GM12875 (cell line): Measurements from ENCODE around the gene MYO1D.
"Not testable (repeated sequence)": the region's sequence is repeated elsewhere in the genome, so short reads cannot be mapped to it uniquely, and the experiment has no call there.

Source experiments
- H3K4me3 ChIP-seq: one replicate; pipeline ENCODE4 v1.5.1; 2011; ENCODE audit warnings: low read depth, low read length, control low read depth
- TF ChIP-seq, protein P1 (sequence below): IDR thresholded peaks from 2 replicates; pipeline ENCODE4 v1.5.1; 2011; ENCODE audit warnings: low read depth, mild to moderate bottlenecking, control low read depth, inconsistent platforms, low read length, moderate library complexity, borderline replicate concordance; ENCODE audit not compliant: insufficient read depth

MYO1D gene

DNA sequence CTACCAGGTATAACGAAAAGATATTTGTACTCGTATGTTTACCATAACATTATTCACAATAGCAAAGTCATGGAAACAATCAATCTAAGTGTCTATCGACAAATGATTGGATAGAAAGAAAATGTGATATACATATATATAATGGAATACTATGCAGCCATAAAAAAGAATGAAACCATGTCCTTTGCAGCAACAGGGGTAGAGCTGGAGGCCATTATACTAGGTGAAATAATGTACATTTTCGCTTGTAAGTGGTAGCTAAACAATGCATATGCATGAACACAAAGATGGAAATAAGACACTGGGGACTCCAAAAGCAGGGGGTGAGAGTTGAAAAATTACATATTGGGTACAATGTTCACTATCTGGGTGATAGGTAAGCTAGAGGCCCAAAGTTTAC, 124.0 kb downstream of the MYO1D start:
- H3K4me3 ChIP-seq: no peak overlapping the region
- TF ChIP-seq, protein P1, sequence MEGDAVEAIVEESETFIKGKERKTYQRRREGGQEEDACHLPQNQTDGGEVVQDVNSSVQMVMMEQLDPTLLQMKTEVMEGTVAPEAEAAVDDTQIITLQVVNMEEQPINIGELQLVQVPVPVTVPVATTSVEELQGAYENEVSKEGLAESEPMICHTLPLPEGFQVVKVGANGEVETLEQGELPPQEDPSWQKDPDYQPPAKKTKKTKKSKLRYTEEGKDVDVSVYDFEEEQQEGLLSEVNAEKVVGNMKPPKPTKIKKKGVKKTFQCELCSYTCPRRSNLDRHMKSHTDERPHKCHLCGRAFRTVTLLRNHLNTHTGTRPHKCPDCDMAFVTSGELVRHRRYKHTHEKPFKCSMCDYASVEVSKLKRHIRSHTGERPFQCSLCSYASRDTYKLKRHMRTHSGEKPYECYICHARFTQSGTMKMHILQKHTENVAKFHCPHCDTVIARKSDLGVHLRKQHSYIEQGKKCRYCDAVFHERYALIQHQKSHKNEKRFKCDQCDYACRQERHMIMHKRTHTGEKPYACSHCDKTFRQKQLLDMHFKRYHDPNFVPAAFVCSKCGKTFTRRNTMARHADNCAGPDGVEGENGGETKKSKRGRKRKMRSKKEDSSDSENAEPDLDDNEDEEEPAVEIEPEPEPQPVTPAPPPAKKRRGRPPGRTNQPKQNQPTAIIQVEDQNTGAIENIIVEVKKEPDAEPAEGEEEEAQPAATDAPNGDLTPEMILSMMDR: no peak

DNA sequence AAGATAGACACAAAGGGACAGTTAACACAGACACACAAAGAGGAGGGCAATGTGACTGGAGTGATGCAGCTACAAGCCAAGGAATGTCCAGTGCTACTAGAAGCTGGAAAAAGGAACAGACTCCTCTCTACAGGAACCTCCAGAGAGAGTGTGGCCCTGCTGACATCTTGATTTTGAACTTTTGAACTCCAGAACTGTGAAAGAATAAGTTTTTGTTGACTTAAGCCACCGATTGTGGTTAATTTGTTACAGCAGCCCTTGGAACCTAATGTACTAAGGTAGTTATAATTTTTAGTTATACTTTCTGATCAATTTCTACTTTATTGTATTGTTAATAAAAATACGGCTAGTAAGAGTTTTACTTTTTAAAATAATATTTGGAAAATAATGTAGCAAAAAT, 129.1 kb downstream of the MYO1D start:
- TF ChIP-seq, protein P1: no peak
- H3K4me3 ChIP-seq: no peak overlapping the region

DNA sequence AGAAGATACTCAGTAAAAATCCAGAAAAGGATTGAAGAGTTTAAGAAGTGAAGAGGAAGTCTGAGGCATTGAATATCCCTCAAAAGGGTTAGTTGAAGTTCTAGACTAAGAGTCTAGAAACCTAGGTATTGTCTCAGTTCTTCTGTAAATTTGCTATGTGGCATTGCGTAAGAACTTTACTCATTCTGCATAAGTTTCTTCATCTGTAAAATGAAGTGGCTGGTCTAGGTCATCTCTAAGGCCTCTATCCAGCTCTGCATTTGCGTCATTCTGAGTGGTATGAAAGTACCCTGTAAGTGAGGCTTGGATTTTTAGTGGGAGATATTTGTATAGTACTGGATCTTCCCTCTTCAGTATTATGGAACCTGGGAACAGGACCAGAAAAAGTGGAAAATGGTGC, 130.2 kb downstream of the MYO1D start:
- TF ChIP-seq, protein P1: no peak
- H3K4me3 ChIP-seq: no peak overlapping the region

DNA sequence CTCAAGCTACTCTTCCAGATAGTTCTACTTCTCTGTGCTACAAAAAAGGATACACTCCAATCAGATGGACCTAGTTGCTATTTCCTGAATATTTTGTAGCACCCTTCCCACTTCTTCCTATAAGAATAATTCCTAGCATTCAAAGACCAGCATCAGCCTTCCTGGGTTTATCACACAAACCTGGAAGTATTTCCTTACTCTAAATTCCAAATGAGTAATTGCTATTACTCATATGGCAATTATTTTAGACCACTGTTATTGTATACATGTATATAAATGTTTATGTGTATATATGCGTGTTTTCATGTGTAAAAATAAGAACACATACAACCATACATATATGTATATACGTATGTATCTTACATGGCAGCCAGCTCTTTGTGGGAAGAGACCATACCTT, 130.6 kb downstream of the MYO1D start:
- no peak overlapping the region for H3K4me3 ChIP-seq
- TF ChIP-seq, protein P1: no peak

DNA sequence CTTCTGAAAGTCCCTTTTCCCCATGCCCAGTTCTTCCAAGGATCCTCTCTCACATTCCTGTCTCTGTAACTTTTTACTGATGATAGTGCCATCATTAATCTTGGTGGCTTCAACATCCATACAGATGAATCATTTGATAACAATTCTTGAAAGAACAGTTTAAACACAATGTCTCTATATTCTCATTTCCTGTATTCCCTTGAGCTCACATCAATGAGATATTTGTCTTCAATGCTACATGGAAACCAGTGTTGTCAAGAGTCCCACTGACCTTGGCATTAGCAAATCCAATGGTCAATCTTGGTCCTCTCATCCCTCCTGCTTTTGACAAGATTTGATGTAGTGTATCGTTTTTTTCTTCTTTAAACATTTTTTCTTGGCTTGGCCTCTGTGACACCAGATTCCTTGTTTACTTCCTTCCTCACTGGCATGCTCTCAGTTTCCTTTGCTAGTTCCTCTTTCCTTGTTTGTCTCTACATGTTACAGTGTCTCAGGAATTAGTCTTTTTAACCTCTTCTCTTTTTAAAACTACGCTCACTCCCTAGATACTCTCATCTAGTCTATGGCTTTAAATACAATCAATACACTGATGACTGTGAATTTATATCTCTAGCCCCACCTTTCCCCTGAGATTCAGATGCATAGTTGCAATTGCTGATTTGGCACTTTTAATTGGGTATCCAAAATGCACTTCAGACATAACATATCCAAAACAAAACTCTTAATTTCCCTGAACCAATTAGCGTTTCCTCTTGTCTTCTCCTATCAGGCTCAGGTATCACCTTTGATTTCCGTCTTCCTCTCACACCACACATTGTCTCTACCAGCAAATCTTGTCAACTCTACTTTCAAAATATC, 134.0 kb downstream of the MYO1D start:
- TF ChIP-seq, protein P1: no peak
- no peak overlapping the region for H3K4me3 ChIP-seq

DNA sequence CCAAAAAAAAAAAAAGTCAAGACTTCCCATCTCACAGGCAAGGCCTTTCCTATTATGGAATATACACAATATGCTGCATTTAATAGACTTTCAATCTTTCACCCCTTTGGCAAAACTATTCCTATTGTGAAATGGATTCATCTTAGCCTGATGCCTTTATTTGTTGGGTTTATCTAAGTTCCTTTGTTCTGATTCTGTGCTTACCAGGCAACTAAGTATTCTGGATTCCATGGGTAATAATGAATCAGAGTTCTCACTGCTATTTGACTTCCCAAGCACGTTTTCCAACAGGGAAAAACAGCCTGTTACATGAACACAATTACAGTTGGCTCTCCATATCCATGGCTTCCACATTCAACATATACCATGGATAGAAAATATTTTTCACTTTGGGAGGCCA, 135.5 kb downstream of the MYO1D start:
- H3K4me3 ChIP-seq: no peak overlapping the region
- TF ChIP-seq, protein P1: no peak

DNA sequence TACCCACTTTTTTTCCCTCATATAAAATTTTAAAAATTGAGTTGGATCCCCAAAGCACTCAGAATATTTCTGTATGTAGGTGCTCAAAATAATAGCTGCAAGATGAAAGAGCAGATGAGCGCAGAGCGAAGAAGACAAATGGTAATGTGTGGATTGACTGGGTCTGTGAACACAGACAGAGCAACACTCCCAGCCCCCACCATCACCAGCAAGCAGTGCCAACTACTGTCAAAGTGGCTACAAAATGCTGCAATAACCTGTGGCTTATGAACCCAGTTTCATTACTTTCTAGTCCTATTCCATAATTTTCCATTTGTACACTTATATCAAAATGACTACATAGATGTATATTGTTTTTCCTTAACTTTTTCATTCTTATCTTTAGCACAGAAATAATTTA, 137.2 kb downstream of the MYO1D start:
- TF ChIP-seq, protein P1: no peak
- no peak overlapping the region for H3K4me3 ChIP-seq

DNA sequence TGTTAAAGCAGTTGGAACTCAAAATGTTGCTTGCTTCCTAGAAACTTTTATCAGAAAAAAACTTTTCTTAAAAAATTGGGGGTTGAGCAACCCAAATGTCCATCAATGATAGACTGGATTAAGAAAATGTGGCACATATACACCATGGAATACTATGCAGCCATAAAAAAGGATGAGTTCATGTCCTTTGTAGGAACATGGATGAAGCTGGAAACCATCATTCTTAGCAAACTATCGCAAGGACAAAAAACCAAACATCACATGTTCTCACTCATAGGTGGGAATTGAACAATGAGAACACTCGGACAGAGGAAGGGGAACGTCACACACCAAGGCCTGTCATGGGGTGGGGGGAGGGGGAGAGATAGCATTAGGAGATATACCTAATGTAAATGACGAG, 137.8 kb downstream of the MYO1D start:
- H3K4me3 ChIP-seq: not testable (repeated sequence)
